Neural cell (in vitro differentiated cells): ENCODE measurements around the gene DNAH17. TPM values are rescaled to one million over a fixed set of nuclear protein-coding genes. Genes with fewer than 3 reads are reported as not detected.

Experiments
- H2AFZ ChIP-seq: fragments of 200-600, 300-800 bp; sonication (generic), shearing (Covaris generic); 2 replicates; pipeline ENCODE4 v1.6.0; 2014; ENCODE audit warnings: low read depth, mild to moderate bottlenecking, antibody characterized with exemption, low read length, moderate library complexity
- H3F3A ChIP-seq: fragments of 200-600 bp; shearing (Covaris generic); 2 replicates; pipeline ENCODE4 v1.6.1; 2016; ENCODE audit warnings: mild to moderate bottlenecking, moderate library complexity, mixed read lengths, antibody characterized with exemption, low read length; ENCODE audit not compliant: insufficient read depth, poor library complexity, severe bottlenecking
- H3K27ac ChIP-seq: fragments of 200-600, 300-800 bp; sonication (generic), shearing (Covaris generic); 2 replicates; pipeline ENCODE4 v1.5.1; 2014; ENCODE audit warnings: mild to moderate bottlenecking, low read length, moderate library complexity
- H3K27me3 ChIP-seq: fragments of 300-800, 200-600 bp; sonication (generic), shearing (Covaris generic); 2 replicates; pipeline ENCODE4 v1.6.0; 2014; ENCODE audit warnings: mild to moderate bottlenecking, low read depth, low read length, moderate library complexity; ENCODE audit not compliant: insufficient read depth
- H3K36me3 ChIP-seq: fragments of 300-800, 200-600 bp; sonication (generic), shearing (Covaris generic); 2 replicates; pipeline ENCODE4 v1.5.1; 2014; ENCODE audit warnings: mild to moderate bottlenecking, antibody characterized with exemption, low read length, moderate library complexity; ENCODE audit not compliant: insufficient read depth
- H3K4me2 ChIP-seq: fragments of 300-800, 200-600 bp; sonication (generic), shearing (Covaris generic); 2 replicates; pipeline ENCODE4 v1.6.0; 2014; ENCODE audit warnings: mild to moderate bottlenecking, low read length
- H3K4me3 ChIP-seq: fragments of 300-800, 200-600 bp; sonication (generic), shearing (Covaris generic); 2 replicates; pipeline ENCODE4 v1.5.1; 2014; ENCODE audit warnings: mild to moderate bottlenecking, low read length, moderate library complexity
- H3K79me2 ChIP-seq: fragments of 200-600 bp; shearing (Covaris generic); replicated peaks from 2 replicates; pipeline ENCODE4 v1.6.0; 2014; ENCODE audit warnings: mild to moderate bottlenecking, low read length, moderate library complexity; ENCODE audit not compliant: insufficient read depth
- H3K9ac ChIP-seq: fragments of 300-800, 200-600 bp; sonication (generic), shearing (Covaris generic); 2 replicates; pipeline ENCODE4 v1.6.1; 2016; ENCODE audit warnings: mild to moderate bottlenecking, low read length, mixed read lengths
- H3K9me2 ChIP-seq: fragments of 200-600 bp; shearing (Covaris generic); 2 replicates; pipeline ENCODE4 v1.6.1; 2016; ENCODE audit warnings: mild to moderate bottlenecking, low read length, mixed read lengths; ENCODE audit not compliant: insufficient read depth
- H3K9me3 ChIP-seq: fragments of 200-600, 300-800 bp; sonication (generic), shearing (Covaris generic); 2 replicates; pipeline ENCODE4 v1.6.1; 2016; ENCODE audit warnings: mild to moderate bottlenecking, mixed run types, low read length, moderate library complexity, mixed read lengths
- H4K20me1 ChIP-seq: fragments of 200-600 bp; shearing (Covaris generic); 2 replicates; pipeline ENCODE4 v1.6.1; 2016; ENCODE audit warnings: mild to moderate bottlenecking, mixed run types; ENCODE audit not compliant: insufficient read depth
- CTCF ChIP-seq: fragments of 450-650 bp; IDR thresholded peaks from 2 replicates; pipeline ENCODE4 v1.5.1; 2014; ENCODE audit warnings: antibody characterized with exemption, mild to moderate bottlenecking, moderate library complexity; ENCODE audit not compliant: poor library complexity, severe bottlenecking
- EP300 ChIP-seq: fragments of 450-650 bp; conservative IDR thresholded peaks from 2 replicates; pipeline ENCODE4 v1.6.1; 2014; ENCODE audit warnings: antibody characterized with exemption, mild to moderate bottlenecking, moderate library complexity; ENCODE audit not compliant: poor library complexity, severe bottlenecking
- EZH2 ChIP-seq: fragments of 200-600, 300-800 bp; shearing (Covaris generic), sonication (generic); IDR thresholded peaks from 2 replicates; pipeline ENCODE4 v1.6.1; 2014; ENCODE audit warnings: antibody characterized with exemption, low read length, borderline replicate concordance, mild to moderate bottlenecking; ENCODE audit not compliant: insufficient read depth, poor library complexity, severe bottlenecking
- MXI1 ChIP-seq: fragments of 450-650 bp; conservative IDR thresholded peaks from 2 replicates; pipeline ENCODE4 v1.6.1; 2014; ENCODE audit warnings: antibody characterized with exemption, mild to moderate bottlenecking; ENCODE audit not compliant: poor library complexity, severe bottlenecking
- POLR2AphosphoS5 ChIP-seq: IDR thresholded peaks from 2 replicates; pipeline ENCODE4 v1.6.1; 2012
- RAD21 ChIP-seq: fragments of 450-650 bp; conservative IDR thresholded peaks from 2 replicates; pipeline ENCODE4 v1.6.1; 2014; ENCODE audit warnings: antibody characterized with exemption, mild to moderate bottlenecking, moderate library complexity
- SMC3 ChIP-seq: fragments of 450-650 bp; conservative IDR thresholded peaks from 2 replicates; pipeline ENCODE4 v1.6.1; 2014; ENCODE audit warnings: antibody characterized with exemption, mild to moderate bottlenecking, moderate library complexity; ENCODE audit not compliant: poor library complexity
- TAF1 ChIP-seq: IDR thresholded peaks from 2 replicates; pipeline ENCODE4 v1.6.1; 2012; ENCODE audit warnings: low read depth
- polyA plus RNA-seq: library from polyadenylated mRNA; depleted of rRNA; stranded (reverse); fragments of >200 nt; gene quantifications from 2 replicates; pipeline ENCODE4 v1.2.3, GENCODE V29; 2014
- TF ChIP-seq, protein P1 (sequence below): IDR thresholded peaks from 2 replicates; pipeline ENCODE4 v1.6.1; 2012; ENCODE audit warnings: borderline replicate concordance

Gene DNAH17
- polyA plus RNA-seq, 1 donor from 2014 or later = not detected

DNA sequence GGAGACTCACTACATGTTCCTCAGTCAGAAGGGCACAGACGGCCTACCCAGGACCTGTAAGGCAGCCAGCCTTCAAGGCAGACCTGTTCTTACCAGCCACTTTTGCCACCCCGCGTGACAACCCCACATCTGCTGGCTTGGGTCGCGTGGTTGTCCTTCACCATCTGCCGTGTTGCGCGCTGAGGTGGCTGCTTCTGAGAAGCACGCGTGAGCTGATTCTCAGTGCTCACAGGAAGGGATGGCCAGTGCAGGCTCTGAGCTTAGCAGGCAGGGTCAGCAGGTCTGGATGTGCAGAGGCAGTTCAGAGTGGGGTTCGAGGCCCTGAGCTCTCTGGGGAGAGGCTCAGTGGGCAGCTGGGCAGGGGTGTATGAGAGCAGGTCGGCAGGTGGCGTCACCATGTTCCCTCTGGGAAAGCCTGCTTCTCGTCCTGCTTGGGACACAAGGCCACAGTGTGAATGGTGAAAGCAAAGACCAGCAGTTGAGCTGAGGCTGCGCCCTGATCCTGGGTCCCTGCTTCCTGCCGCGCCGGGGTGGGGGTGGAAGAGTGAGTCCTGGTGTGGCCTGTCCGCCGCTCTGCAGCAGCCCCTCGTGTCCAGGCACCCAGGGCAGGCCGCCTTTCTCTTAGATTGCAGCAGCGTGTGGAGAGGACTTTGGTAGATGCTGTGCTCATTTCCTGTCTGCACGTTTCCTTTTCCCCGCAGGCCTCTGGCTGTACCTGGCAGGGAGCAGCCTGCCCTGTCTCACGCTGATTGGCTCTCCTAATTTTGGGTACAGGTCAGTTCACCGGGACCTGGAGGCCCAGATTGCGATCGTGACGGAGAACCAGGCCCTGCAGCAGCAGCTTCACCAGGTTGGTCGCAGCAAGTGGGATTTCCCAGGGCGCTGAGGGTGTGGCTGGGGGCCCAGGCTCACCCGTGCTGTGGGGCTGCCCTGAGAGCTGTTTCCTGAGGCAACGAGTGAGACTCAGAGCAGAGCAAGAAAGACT lies 162.7 kb downstream of the DNAH17 start:
- Histone ChIP-seq H3K79me2 (no peaks in the 10 kb centered on the region), H4K20me1 (no peaks in the 10 kb centered on the region), H3K4me3 (no peak overlapping the region), H3K4me2 (no peak overlapping the region), H3K27ac (no peak overlapping the region), H3K9me2 (no peaks in the 10 kb centered on the region), H2AFZ (no peak overlapping the region), H3K9ac (no peak overlapping the region), H3K9me3 (no peaks in the 10 kb centered on the region), H3K27me3 (no peaks in the 10 kb centered on the region), H3K36me3 (no peaks in the 10 kb centered on the region), H3F3A (no peaks in the 10 kb centered on the region)
- TF ChIP-seq MXI1 (no peak), EZH2 (no peak), EP300 (no peak), CTCF (no peak), RAD21 (no peak), TAF1 (no peak), POLR2AphosphoS5 (no peak), SMC3 (no peak)
- TF ChIP-seq, protein P1, sequence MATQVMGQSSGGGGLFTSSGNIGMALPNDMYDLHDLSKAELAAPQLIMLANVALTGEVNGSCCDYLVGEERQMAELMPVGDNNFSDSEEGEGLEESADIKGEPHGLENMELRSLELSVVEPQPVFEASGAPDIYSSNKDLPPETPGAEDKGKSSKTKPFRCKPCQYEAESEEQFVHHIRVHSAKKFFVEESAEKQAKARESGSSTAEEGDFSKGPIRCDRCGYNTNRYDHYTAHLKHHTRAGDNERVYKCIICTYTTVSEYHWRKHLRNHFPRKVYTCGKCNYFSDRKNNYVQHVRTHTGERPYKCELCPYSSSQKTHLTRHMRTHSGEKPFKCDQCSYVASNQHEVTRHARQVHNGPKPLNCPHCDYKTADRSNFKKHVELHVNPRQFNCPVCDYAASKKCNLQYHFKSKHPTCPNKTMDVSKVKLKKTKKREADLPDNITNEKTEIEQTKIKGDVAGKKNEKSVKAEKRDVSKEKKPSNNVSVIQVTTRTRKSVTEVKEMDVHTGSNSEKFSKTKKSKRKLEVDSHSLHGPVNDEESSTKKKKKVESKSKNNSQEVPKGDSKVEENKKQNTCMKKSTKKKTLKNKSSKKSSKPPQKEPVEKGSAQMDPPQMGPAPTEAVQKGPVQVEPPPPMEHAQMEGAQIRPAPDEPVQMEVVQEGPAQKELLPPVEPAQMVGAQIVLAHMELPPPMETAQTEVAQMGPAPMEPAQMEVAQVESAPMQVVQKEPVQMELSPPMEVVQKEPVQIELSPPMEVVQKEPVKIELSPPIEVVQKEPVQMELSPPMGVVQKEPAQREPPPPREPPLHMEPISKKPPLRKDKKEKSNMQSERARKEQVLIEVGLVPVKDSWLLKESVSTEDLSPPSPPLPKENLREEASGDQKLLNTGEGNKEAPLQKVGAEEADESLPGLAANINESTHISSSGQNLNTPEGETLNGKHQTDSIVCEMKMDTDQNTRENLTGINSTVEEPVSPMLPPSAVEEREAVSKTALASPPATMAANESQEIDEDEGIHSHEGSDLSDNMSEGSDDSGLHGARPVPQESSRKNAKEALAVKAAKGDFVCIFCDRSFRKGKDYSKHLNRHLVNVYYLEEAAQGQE = no peak

DNA sequence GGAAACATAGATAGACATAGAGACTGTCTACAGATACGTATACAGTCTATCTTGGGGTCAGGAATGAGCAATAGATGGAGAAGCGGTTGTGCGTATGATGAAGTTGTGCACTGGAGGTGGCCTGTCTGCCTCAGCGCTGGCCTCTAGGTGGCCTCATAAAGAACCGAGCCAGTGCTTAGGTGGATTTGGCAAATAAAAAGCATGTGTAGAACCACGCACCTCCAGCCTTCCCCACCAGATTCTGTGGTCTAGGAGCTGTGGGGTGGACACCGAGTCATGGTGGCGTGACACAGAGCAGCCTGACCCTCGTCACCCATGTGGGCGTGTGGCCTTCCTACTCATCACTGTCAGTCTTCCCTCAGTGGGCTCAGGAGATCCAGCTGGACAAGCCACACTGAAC lies 164.8 kb downstream of the DNAH17 start:
- Histone ChIP-seq H4K20me1 (no peaks in the 10 kb centered on the region), H2AFZ (no peak overlapping the region), H3K4me3 (no peak overlapping the region), H3K9me2 (no peaks in the 10 kb centered on the region), H3K4me2 (no peak overlapping the region), H3F3A (no peaks in the 10 kb centered on the region), H3K27me3 (no peaks in the 10 kb centered on the region), H3K9ac (no peak overlapping the region), H3K9me3 (no peaks in the 10 kb centered on the region), H3K27ac (no peak overlapping the region), H3K79me2 (no peaks in the 10 kb centered on the region), H3K36me3 (no peaks in the 10 kb centered on the region)
- TF ChIP-seq RAD21 = no peak
- TF ChIP-seq POLR2AphosphoS5 = no peak
- no peak for TF ChIP-seq EZH2
- no peak for TF ChIP-seq TAF1
- no peak for TF ChIP-seq MXI1
- TF ChIP-seq EP300 = no peak
- no peak for TF ChIP-seq CTCF
- no peak for TF ChIP-seq SMC3
- TF ChIP-seq, protein P1 = no peak
